ENCODE data around the gene IGSF22.
A peak's percentile ranks its signal among the peaks of the same experiment; 100 is the strongest.

Gene IGSF22

DNA sequence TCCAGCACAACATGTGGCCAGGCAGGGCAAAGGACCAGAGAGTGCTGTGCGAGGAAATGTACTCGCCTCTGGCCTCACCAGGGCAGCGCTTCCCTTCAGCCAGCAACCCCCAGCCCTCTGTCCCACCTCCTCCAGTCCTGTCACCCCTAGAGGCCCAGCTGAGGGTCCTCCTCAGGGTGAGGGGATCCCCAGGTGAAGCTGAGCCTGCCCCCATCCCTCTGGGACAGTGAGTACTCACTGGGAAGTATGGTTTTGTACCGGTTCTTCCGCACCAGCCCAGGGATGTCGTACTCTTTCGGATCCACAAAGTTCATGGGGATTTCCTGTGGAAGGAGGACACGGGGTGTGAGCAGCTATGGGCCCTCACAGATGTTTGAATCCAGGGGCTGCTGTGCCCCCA, 11.7 kb upstream of the IGSF22 start:
- no peak for TF ChIP-seq MYC (IDR thresholded peaks at IDR 0.05; ENCODE audit: low read depth, low read length)
- no peak for TF ChIP-seq POLR2A (IDR thresholded peaks at IDR 0.05; ENCODE audit: extremely low read depth, insufficient read length)
- TF ChIP-seq, protein P1, sequence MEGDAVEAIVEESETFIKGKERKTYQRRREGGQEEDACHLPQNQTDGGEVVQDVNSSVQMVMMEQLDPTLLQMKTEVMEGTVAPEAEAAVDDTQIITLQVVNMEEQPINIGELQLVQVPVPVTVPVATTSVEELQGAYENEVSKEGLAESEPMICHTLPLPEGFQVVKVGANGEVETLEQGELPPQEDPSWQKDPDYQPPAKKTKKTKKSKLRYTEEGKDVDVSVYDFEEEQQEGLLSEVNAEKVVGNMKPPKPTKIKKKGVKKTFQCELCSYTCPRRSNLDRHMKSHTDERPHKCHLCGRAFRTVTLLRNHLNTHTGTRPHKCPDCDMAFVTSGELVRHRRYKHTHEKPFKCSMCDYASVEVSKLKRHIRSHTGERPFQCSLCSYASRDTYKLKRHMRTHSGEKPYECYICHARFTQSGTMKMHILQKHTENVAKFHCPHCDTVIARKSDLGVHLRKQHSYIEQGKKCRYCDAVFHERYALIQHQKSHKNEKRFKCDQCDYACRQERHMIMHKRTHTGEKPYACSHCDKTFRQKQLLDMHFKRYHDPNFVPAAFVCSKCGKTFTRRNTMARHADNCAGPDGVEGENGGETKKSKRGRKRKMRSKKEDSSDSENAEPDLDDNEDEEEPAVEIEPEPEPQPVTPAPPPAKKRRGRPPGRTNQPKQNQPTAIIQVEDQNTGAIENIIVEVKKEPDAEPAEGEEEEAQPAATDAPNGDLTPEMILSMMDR (IDR thresholded peaks at IDR 0.05; ENCODE audit: low read depth, low read length) = no peak
- H3K4me3 ChIP-seq (ENCODE audit: low read depth, low read length) = no peak overlapping the region
- DNase-seq (ENCODE audit: low read depth) = no peak

DNA sequence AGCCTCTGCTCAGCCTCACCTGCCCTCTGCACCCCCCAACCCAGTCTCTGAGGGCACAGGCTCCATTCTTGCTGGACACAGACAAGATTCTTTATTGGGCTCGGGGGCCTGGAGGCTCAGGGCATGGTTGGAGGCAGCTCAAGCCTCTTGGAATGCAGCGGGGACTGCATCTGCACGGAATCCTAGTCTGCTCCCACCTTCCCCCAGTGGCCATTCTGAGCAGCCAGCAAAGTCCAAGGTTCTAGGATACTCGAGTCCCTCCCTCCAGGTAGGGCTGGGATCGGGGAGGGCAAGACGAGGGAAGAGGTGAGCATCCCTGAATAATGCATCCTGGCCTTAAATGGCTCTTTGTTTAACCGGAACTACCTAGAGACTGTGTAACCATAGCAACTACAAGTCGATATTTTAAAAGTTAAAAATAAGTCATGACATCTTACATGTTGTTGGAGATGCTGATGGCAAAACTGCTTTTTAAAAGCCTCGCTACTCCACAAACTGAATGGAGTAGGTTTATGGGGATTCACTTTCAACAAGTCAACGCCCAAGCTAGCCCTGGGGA, 10.7 kb upstream of the IGSF22 start:
- DNase-seq (ENCODE audit: low read depth) = no peak
- TF ChIP-seq, protein P1 (IDR thresholded peaks at IDR 0.05; ENCODE audit: low read depth, low read length) = no peak
- TF ChIP-seq, protein P2, sequence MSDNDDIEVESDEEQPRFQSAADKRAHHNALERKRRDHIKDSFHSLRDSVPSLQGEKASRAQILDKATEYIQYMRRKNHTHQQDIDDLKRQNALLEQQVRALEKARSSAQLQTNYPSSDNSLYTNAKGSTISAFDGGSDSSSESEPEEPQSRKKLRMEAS (IDR thresholded peaks at IDR 0.05; ENCODE audit: low read depth, low read length) = no peak
- TF ChIP-seq MYC (IDR thresholded peaks at IDR 0.05; ENCODE audit: low read depth, low read length) (no peak), POLR2A (IDR thresholded peaks at IDR 0.05; ENCODE audit: extremely low read depth, insufficient read length) (no peak)
- no peak overlapping the region for H3K4me3 ChIP-seq (ENCODE audit: low read depth, low read length)

DNA sequence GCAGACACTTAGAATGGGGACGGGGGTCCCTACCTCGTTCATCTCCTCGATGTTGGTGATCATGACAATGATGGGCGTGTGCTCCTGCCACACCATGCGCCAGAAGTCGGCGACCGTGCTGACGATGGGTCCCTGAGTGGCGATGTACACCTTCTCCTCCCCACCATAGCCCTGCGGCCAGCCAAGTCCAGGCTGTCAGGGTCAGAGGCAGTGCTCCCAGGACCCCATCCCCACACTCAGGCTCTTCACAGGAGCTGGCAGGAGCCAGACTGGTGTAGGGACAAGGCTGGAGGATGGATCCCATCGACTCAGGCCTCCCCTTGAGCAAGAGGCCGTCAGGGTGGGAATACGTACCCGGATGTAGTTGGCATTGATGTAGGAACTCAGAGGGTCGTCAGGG, 7.2 kb upstream of the IGSF22 start:
- TF ChIP-seq MYC (IDR thresholded peaks at IDR 0.05; ENCODE audit: low read depth, low read length) = no peak
- TF ChIP-seq, protein P1 (IDR thresholded peaks at IDR 0.05; ENCODE audit: low read depth, low read length) = no peak
- TF ChIP-seq, protein P2 (IDR thresholded peaks at IDR 0.05; ENCODE audit: low read depth, low read length) = no peak
- TF ChIP-seq POLR2A (IDR thresholded peaks at IDR 0.05; ENCODE audit: extremely low read depth, insufficient read length) = no peak
- no peak for DNase-seq (ENCODE audit: low read depth)
- H3K4me3 ChIP-seq (ENCODE audit: low read depth, low read length) = no peak overlapping the region

DNA sequence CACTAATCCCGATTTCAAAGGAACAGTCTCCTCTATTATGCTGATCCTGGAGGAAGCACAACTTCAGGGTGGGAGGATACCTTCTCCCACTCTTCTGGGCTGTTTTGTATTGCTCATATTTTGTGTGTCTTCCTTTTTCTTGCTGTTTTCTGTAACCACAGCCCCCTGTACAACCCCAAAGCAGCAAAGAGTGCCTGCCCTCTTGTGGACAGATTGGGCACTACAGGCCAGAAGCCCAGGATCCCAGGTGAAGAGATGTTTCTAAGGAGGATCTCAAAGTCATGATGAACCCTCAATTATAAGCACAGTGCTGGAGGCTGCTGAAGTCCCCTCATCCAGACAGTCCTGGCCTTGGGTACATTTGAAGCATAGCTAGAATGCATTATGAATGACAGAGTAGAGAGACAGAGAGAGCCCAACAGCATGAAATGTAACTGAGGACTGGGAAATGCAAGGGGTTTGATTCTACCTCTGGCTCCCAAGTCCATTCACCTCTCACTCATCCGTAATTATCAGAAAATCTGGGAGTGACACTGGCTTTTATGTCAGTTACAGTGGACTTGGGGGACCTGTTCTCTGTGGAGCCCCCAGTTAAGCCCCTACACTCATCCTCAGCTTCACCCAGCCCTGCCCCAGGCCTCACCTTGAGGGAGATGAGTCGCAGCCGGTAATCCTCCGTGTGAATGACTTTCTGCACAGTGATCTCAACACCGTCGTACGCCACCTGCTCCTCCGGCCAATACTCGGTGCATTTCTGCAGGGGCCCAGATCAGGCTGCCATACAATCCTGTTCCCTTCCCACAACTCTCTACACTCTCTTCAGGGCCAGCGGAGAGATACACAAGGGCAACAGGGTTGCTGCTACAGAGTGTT, 6.2 kb upstream of the IGSF22 start:
- H3K4me3 ChIP-seq (ENCODE audit: low read depth, low read length) = no peak overlapping the region
- DNase-seq (ENCODE audit: low read depth) = peak; percentile 57
- TF ChIP-seq MYC (IDR thresholded peaks at IDR 0.05; ENCODE audit: low read depth, low read length) = no peak
- TF ChIP-seq, protein P1 (IDR thresholded peaks at IDR 0.05; ENCODE audit: low read depth, low read length) = peak; percentile 98

DNA sequence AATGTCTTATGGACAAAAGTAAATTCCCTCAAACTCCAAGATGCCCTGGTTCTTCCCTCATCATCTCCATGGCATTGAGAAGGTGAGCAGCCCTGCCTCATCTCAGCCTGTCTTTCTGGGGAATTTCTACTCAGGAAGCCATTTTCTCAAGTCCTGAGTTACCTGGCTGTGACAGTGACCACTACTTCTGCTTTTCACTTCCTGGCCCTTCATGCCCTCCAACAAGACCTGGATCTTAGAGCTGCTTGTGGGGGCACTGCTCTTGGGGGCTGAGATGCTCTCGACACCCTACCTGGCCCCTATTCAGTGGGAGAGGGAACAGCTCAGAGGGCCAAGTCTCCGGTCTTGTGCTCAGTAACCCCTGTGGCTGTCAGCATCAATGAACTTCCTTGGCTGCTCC, 5.5 kb upstream of the IGSF22 start:
- no peak overlapping the region for H3K4me3 ChIP-seq (ENCODE audit: low read depth, low read length)
- TF ChIP-seq, protein P1 (IDR thresholded peaks at IDR 0.05; ENCODE audit: low read depth, low read length) = no peak
- TF ChIP-seq MYC (IDR thresholded peaks at IDR 0.05; ENCODE audit: low read depth, low read length) (no peak), POLR2A (IDR thresholded peaks at IDR 0.05; ENCODE audit: extremely low read depth, insufficient read length) (no peak)
- TF ChIP-seq, protein P2 (IDR thresholded peaks at IDR 0.05; ENCODE audit: low read depth, low read length) = no peak
- no peak for DNase-seq (ENCODE audit: low read depth)
